ENCODE measurements around the gene NLGN1. TPM values are rescaled to one million over a fixed set of nuclear protein-coding genes. Genes with fewer than 3 reads are reported as not detected.

Gene NLGN1
- total RNA-seq, 1 donor from 2014 or later = not detected

GRCh38 chr3:173479301-173479700, 81.8 kb downstream of the NLGN1 start:
- no peaks in the 10 kb centered on the region for H3K4me1 Mint-ChIP-seq
- CTCF ChIA-PET = no interaction called here
- peaks cover 14% of the 10 kb centered on the region for H3K9me3 Mint-ChIP-seq
- intact Hi-C loops (cut with micrococcal nuclease) = no loop called here
- H3K27ac Mint-ChIP-seq = no peak overlapping the region
- ATAC-seq (ENCODE audit: low read depth) (no peak), DNase-seq (no peak)
- H3K27me3 Mint-ChIP-seq = no peaks in the 10 kb centered on the region
- POLR2A ChIA-PET = no interaction called here
- no peaks in the 10 kb centered on the region for H3K36me3 Mint-ChIP-seq (ENCODE audit: low read depth)
- H3K4me3 Mint-ChIP-seq = no peak overlapping the region
- TF ChIP-seq CTCF (IDR thresholded peaks at IDR 0.05) = no peak

- intact Hi-C loops (cut with micrococcal nuclease) = no loop called here
- Mint-ChIP-seq H3K36me3 (ENCODE audit: low read depth) (no peaks in the 10 kb centered on the region), H3K9me3 (peaks cover 1% of the 10 kb centered on the region), H3K27me3 (no peaks in the 10 kb centered on the region), H3K4me1 (no peaks in the 10 kb centered on the region), H3K27ac (no peak overlapping the region), H3K4me3 (no peak overlapping the region)
- no peak for DNase-seq
- ATAC-seq (ENCODE audit: low read depth) = no peak
- ChIA-PET POLR2A (no interaction called here), CTCF (no interaction called here)
- no peak for TF ChIP-seq CTCF (IDR thresholded peaks at IDR 0.05)
Observed at GRCh38 chr3:173501931-173502489, 104.5 kb downstream of the NLGN1 start.

GRCh38 chr3:173502983-173503568, 105.5 kb downstream of the NLGN1 start:
- ATAC-seq (ENCODE audit: low read depth) = no peak

GRCh38 chr3:173510565-173510964, 113.0 kb downstream of the NLGN1 start:
- Mint-ChIP-seq H3K9me3 (no peaks in the 10 kb centered on the region), H3K27ac (no peak overlapping the region), H3K4me3 (no peak overlapping the region), H3K36me3 (ENCODE audit: low read depth) (no peaks in the 10 kb centered on the region), H3K27me3 (no peaks in the 10 kb centered on the region), H3K4me1 (no peaks in the 10 kb centered on the region)
- ATAC-seq (ENCODE audit: low read depth) (no peak), DNase-seq (no peak)
- ChIA-PET POLR2A (no interaction called here), CTCF (no interaction called here)
- TF ChIP-seq CTCF (IDR thresholded peaks at IDR 0.05) = no peak
- intact Hi-C loops (cut with micrococcal nuclease) = no loop called here

More at GRCh38 chr3:173502983-173503568, 105.5 kb downstream of the NLGN1 start:
- no peak for TF ChIP-seq CTCF (IDR thresholded peaks at IDR 0.05)
- intact Hi-C loops (cut with micrococcal nuclease) = no loop called here
- ChIA-PET CTCF (no interaction called here), POLR2A (no interaction called here)
- Mint-ChIP-seq H3K27ac (no peak overlapping the region), H3K4me1 (no peaks in the 10 kb centered on the region), H3K9me3 (peaks cover 1% of the 10 kb centered on the region), H3K4me3 (no peak overlapping the region), H3K36me3 (ENCODE audit: low read depth) (no peaks in the 10 kb centered on the region), H3K27me3 (no peaks in the 10 kb centered on the region)
- DNase-seq = no peak

- POLR2A ChIA-PET = no interaction called here
- H3K27me3 Mint-ChIP-seq = no peaks in the 10 kb centered on the region
- no peaks in the 10 kb centered on the region for H3K4me1 Mint-ChIP-seq
- H3K4me3 Mint-ChIP-seq = no peak overlapping the region
- H3K9me3 Mint-ChIP-seq = no peaks in the 10 kb centered on the region
- ATAC-seq (ENCODE audit: low read depth) (no peak), DNase-seq (no peak)
- H3K36me3 Mint-ChIP-seq (ENCODE audit: low read depth) = no peaks in the 10 kb centered on the region
- intact Hi-C loops (cut with micrococcal nuclease) = no loop called here
- no peak for TF ChIP-seq CTCF (IDR thresholded peaks at IDR 0.05)
- no peak overlapping the region for H3K27ac Mint-ChIP-seq
- CTCF ChIA-PET = no interaction called here
Observed at GRCh38 chr3:173513123-173513522, 115.6 kb downstream of the NLGN1 start.

Measured in activated B cell treated with CpG ODN at 0.5 μM for 24 hours (primary cell).